Liver (tissue), 9 donors: ENCODE results near the gene ZNF524. TPM values are rescaled to one million over a fixed set of nuclear protein-coding genes. Genes with fewer than 3 reads are reported as not detected.

Experiments used
- DNase-seq: peaks from one replicate; pipeline ENCODE4 v3.0.0-alpha.2; 2017; ENCODE audit warnings: low spot score
- H3K27ac ChIP-seq, 2 donors: one replicate each; pipeline ENCODE4 v1.7.0; 2013; ENCODE audit warnings: inconsistent platforms in 2 of 2, low read length in 2 of 2, control low read depth in 1 of 2, low read depth in 1 of 2, mild to moderate bottlenecking in 1 of 2
- H3K27me3 ChIP-seq, 4 donors: one replicate each; pipeline versions ENCODE4 v1.6.1 to v1.7.0; 2013; ENCODE audit warnings: low read length in 3 of 4, inconsistent platforms in 1 of 4, mild to moderate bottlenecking in 1 of 4, moderate library complexity in 1 of 4; ENCODE audit not compliant: control insufficient read depth in 4 of 4, insufficient read depth in 4 of 4
- H3K36me3 ChIP-seq, 4 donors: one replicate each; pipeline versions ENCODE4 v1.6.1 to v1.7.0; 2013; ENCODE audit warnings: low read length in 3 of 4, mild to moderate bottlenecking in 3 of 4, low read depth in 1 of 4, moderate library complexity in 1 of 4; ENCODE audit not compliant: control insufficient read depth in 4 of 4, insufficient read depth in 3 of 4
- H3K4me1 ChIP-seq, 4 donors: one replicate each; pipeline versions ENCODE4 v1.6.1 to v1.7.0; 2013; ENCODE audit warnings: low read length in 3 of 4, mild to moderate bottlenecking in 3 of 4, moderate library complexity in 1 of 4; ENCODE audit not compliant: control insufficient read depth in 4 of 4, insufficient read depth in 4 of 4
- H3K4me3 ChIP-seq, 3 donors: one replicate each; pipeline versions ENCODE4 v1.6.1 to v1.7.0; 2013; ENCODE audit warnings: low read length in 3 of 3, control low read depth in 1 of 3, low read depth in 1 of 3, mild to moderate bottlenecking in 1 of 3
- H3K9ac ChIP-seq, 2 donors: one replicate each; pipeline ENCODE4 v1.7.0; 2013; ENCODE audit warnings: low read length in 2 of 2, mild to moderate bottlenecking in 2 of 2, moderate library complexity in 2 of 2, control low read depth in 1 of 2, low read depth in 1 of 2
- H3K9me3 ChIP-seq, 4 donors: one replicate each; pipeline versions ENCODE4 v1.6.1 to v1.7.0; 2013; ENCODE audit warnings: low read length in 3 of 4; ENCODE audit not compliant: control insufficient read depth in 4 of 4
- ATF3 ChIP-seq: IDR thresholded peaks from 2 replicates; pipeline ENCODE4 v1.6.1; 2016; ENCODE audit warnings: antibody characterized with exemption
- EGR1 ChIP-seq, 2 donors: IDR thresholded peaks; 2 replicates each; pipeline ENCODE4 v1.6.1; 2016 to 2018; ENCODE audit warnings: antibody characterized with exemption in 2 of 2, low read depth in 2 of 2
- FOXA1 ChIP-seq: IDR thresholded peaks from 2 replicates; pipeline ENCODE4 v1.6.1; 2016; ENCODE audit warnings: antibody characterized with exemption
- FOXA2 ChIP-seq: IDR thresholded peaks from 2 replicates; pipeline ENCODE4 v1.6.1; 2016; ENCODE audit warnings: antibody characterized with exemption
- GABPA ChIP-seq, 2 donors: IDR thresholded peaks in 1 of 2; conservative IDR thresholded peaks in 1 of 2; 2 replicates each; pipeline ENCODE4 v1.6.1; 2016; ENCODE audit warnings: antibody characterized with exemption in 2 of 2, mild to moderate bottlenecking in 1 of 2, moderate library complexity in 1 of 2
- HNF4A ChIP-seq, 2 donors: conservative IDR thresholded peaks; 2 replicates each; pipeline ENCODE4 v1.6.1; 2016; ENCODE audit warnings: antibody characterized with exemption in 2 of 2, mild to moderate bottlenecking in 2 of 2
- HNF4G ChIP-seq: IDR thresholded peaks from 2 replicates; pipeline ENCODE4 v1.6.1; 2016; ENCODE audit warnings: antibody characterized with exemption
- JUND ChIP-seq, 2 donors: IDR thresholded peaks; 2 replicates each; pipeline ENCODE4 v1.6.1; 2016; ENCODE audit warnings: antibody characterized with exemption in 2 of 2
- NR2F2 ChIP-seq: IDR thresholded peaks from 2 replicates; pipeline ENCODE4 v1.6.1; 2016; ENCODE audit warnings: antibody characterized with exemption
- RAD21 ChIP-seq, 2 donors: IDR thresholded peaks; 2 replicates each; pipeline ENCODE4 v1.6.1; 2016; ENCODE audit warnings: antibody characterized with exemption in 2 of 2, mild to moderate bottlenecking in 2 of 2
- RXRA ChIP-seq, 2 donors: IDR thresholded peaks; 2 replicates each; pipeline ENCODE4 v1.6.1; 2017 to 2018; ENCODE audit warnings: antibody characterized with exemption in 2 of 2, mild to moderate bottlenecking in 1 of 2
- SP1 ChIP-seq: IDR thresholded peaks from 2 replicates; pipeline ENCODE4 v1.6.1; 2018; ENCODE audit warnings: antibody characterized with exemption, mild to moderate bottlenecking
- TAF1 ChIP-seq: conservative IDR thresholded peaks from 2 replicates; pipeline ENCODE4 v1.6.1; 2016; ENCODE audit warnings: antibody characterized with exemption, mild to moderate bottlenecking
- YY1 ChIP-seq: IDR thresholded peaks from 2 replicates; pipeline ENCODE4 v1.6.1; 2016; ENCODE audit warnings: antibody characterized with exemption, mild to moderate bottlenecking
- ZBTB33 ChIP-seq: IDR thresholded peaks from 2 replicates; pipeline ENCODE4 v1.6.1; 2016; ENCODE audit warnings: antibody characterized with exemption
- WGBS: extraction: QIAGEN DNeasy Blood & Tissue Kit; methylation state at CpG from one replicate; pipeline ENCODE4 v1.1.7; 2013; 5-methylcytosine and 5-hydroxymethylcytosine counted together
- polyA plus RNA-seq, 2 donors: library from polyadenylated mRNA; stranded (reverse) in 1 of 2; unstranded in 1 of 2; fragments of 200-250 nt in 1 of 2; fragments of >200 nt in 1 of 2; fragmentation: Nextera tagmentation in 1 of 2; extraction: Ambion mirVana in 1 of 2; gene quantifications; one replicate each; pipeline versions ENCODE4 v1.2.1 to v1.2.3, GENCODE V29; 2013 to 2015
- total RNA-seq, 2 donors: library from RNA; depleted of rRNA; stranded (reverse); fragments of >200 nt; gene quantifications; one replicate each; pipeline ENCODE4 v1.2.3, GENCODE V29; 2014
- TF ChIP-seq, protein P1 (sequence below): IDR thresholded peaks from 2 replicates; pipeline ENCODE4 v1.6.1; 2016; ENCODE audit warnings: antibody characterized with exemption, mild to moderate bottlenecking
- TF ChIP-seq, protein P2 (sequence below): IDR thresholded peaks from 2 replicates; pipeline ENCODE4 v1.6.1; 2016; ENCODE audit warnings: antibody characterized with exemption
- donor health status: healthy.
- donor health status: healthy.
- donor health status: healthy.
- donor health status: healthy.
- donor health status: healthy.

ZNF524 gene
- total and polyA plus RNA-seq, 4 donors: 6.7 to 12.3 (median 10.2) TPM

- no peak for DNase-seq
- Histone ChIP-seq H3K9me3 (no peaks in the 10 kb centered on the region), H3K4me1 (peaks cover 3 to 15% (median 11%) of the 10 kb centered on the region in 4 donors), H3K27ac (no peak overlapping the region), H3K36me3 (peaks cover 0 to 7% (median 2%) of the 10 kb centered on the region in 4 donors), H3K27me3 (no peaks in the 10 kb centered on the region), H3K4me3 (no peak overlapping the region), H3K9ac (no peak overlapping the region)
- TF ChIP-seq NR2F2 (no peak), FOXA1 (no peak), YY1 (no peak), HNF4A (conservative IDR thresholded peaks at IDR 0.05) (no peak), ATF3 (no peak), SP1 (no peak), RAD21 (IDR thresholded peaks at IDR 0.05) (no peak), HNF4G (no peak), RXRA (IDR thresholded peaks at IDR 0.05) (no peak), ZBTB33 (no peak), TAF1 (no peak), GABPA (IDR thresholded peaks at IDR 0.05 in 1 of 2, conservative IDR thresholded peaks at IDR 0.05 in 1 of 2) (no peak), FOXA2 (no peak), JUND (IDR thresholded peaks at IDR 0.05) (no peak), EGR1 (IDR thresholded peaks at IDR 0.05; ENCODE audit: low read depth in 2 of 2) (no peak)
- TF ChIP-seq, protein P1, sequence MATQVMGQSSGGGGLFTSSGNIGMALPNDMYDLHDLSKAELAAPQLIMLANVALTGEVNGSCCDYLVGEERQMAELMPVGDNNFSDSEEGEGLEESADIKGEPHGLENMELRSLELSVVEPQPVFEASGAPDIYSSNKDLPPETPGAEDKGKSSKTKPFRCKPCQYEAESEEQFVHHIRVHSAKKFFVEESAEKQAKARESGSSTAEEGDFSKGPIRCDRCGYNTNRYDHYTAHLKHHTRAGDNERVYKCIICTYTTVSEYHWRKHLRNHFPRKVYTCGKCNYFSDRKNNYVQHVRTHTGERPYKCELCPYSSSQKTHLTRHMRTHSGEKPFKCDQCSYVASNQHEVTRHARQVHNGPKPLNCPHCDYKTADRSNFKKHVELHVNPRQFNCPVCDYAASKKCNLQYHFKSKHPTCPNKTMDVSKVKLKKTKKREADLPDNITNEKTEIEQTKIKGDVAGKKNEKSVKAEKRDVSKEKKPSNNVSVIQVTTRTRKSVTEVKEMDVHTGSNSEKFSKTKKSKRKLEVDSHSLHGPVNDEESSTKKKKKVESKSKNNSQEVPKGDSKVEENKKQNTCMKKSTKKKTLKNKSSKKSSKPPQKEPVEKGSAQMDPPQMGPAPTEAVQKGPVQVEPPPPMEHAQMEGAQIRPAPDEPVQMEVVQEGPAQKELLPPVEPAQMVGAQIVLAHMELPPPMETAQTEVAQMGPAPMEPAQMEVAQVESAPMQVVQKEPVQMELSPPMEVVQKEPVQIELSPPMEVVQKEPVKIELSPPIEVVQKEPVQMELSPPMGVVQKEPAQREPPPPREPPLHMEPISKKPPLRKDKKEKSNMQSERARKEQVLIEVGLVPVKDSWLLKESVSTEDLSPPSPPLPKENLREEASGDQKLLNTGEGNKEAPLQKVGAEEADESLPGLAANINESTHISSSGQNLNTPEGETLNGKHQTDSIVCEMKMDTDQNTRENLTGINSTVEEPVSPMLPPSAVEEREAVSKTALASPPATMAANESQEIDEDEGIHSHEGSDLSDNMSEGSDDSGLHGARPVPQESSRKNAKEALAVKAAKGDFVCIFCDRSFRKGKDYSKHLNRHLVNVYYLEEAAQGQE: no peak
- TF ChIP-seq, protein P2, sequence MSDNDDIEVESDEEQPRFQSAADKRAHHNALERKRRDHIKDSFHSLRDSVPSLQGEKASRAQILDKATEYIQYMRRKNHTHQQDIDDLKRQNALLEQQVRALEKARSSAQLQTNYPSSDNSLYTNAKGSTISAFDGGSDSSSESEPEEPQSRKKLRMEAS: no peak
- WGBS: 92% methylated on average over 5 of the region's 5 CpGs
Measured at GRCh38 chr19:55576746-55577145, 23.3 kb upstream of the ZNF524 start.

- no peaks in the 10 kb centered on the region for H3K9me3 ChIP-seq
- WGBS: 96% methylated on average over 83 of the region's 83 CpGs
- H3K36me3 ChIP-seq: peaks cover 0 to 7% (median 2%) of the 10 kb centered on the region in 4 donors
- H3K4me3 ChIP-seq: no peak overlapping the region
- peaks cover 6 to 23% (median 19%) of the 10 kb centered on the region in 4 donors for H3K4me1 ChIP-seq
- no peak for TF ChIP-seq NR2F2
- no peak for TF ChIP-seq ATF3
- no peaks in the 10 kb centered on the region for H3K27me3 ChIP-seq
- no peak for DNase-seq
- no peak overlapping the region for H3K27ac ChIP-seq
- H3K9ac ChIP-seq: no peak overlapping the region
Measured at GRCh38 chr19:55578031-55578760, 21.9 kb upstream of the ZNF524 start.
